NOMO-1 treated with dmso at 0.1 percent for 144 hours (cell line): ENCODE data around the gene NRP1.
"Not testable (repeated sequence)": the region's sequence is repeated elsewhere in the genome, so short reads cannot be mapped to it uniquely, and the experiment has no call there.

Experiments used
- DNase-seq: peaks from one replicate; lab custom pipeline; 2025; ENCODE audit not compliant: unreplicated experiment; lab: John Stamatoyannopoulos, UW

The NRP1 gene

GRCh38 chr10:33154590-33154989 lies 179.9 kb downstream of the NRP1 start:
- no peak for DNase-seq

- DNase-seq, result no peak
These were observed 180.5 kb downstream of the NRP1 start for GRCh38 chr10:33153968-33154327.

- no peak for DNase-seq
These were observed 181.1 kb downstream of the NRP1 start for GRCh38 chr10:33153251-33153967.

GRCh38 chr10:33152750-33153149 lies 181.7 kb downstream of the NRP1 start:
- DNase-seq, result no peak

GRCh38 chr10:33152146-33152545 lies 182.3 kb downstream of the NRP1 start:
- no peak for DNase-seq

GRCh38 chr10:33151344-33151864 lies 183.1 kb downstream of the NRP1 start:
- no peak for DNase-seq

- no peak for DNase-seq
These were observed 183.6 kb downstream of the NRP1 start for GRCh38 chr10:33150889-33151288.

GRCh38 chr10:33150146-33150545 lies 184.3 kb downstream of the NRP1 start:
- DNase-seq, result no peak

GRCh38 chr10:33147013-33147310 lies 187.5 kb downstream of the NRP1 start:
- DNase-seq, result no peak

- DNase-seq, result no peak
These were observed 188.1 kb downstream of the NRP1 start for GRCh38 chr10:33146189-33147012.

GRCh38 chr10:33145451-33146188 lies 188.8 kb downstream of the NRP1 start:
- no peak for DNase-seq

- no peak for DNase-seq
These were observed 191.2 kb downstream of the NRP1 start for GRCh38 chr10:33143160-33143728.

GRCh38 chr10:33142295-33142694 lies 192.2 kb downstream of the NRP1 start:
- no peak for DNase-seq

GRCh38 chr10:33141251-33141650 lies 193.2 kb downstream of the NRP1 start:
- DNase-seq, result no peak

- DNase-seq, result no peak
These were observed 195.3 kb downstream of the NRP1 start for GRCh38 chr10:33139181-33139646.

GRCh38 chr10:33138686-33139085 lies 195.8 kb downstream of the NRP1 start:
- DNase-seq, result not testable (repeated sequence)

- no peak for DNase-seq
These were observed 197.0 kb downstream of the NRP1 start for GRCh38 chr10:33137356-33138005.

- DNase-seq, result no peak
These were observed 197.7 kb downstream of the NRP1 start for GRCh38 chr10:33136781-33137180.

- DNase-seq, result no peak
These were observed 198.2 kb downstream of the NRP1 start for GRCh38 chr10:33136271-33136670.

- no peak for DNase-seq
These were observed 200.3 kb downstream of the NRP1 start for GRCh38 chr10:33134011-33134751.
